ENCODE measurements around the gene PNMA5.
"Not testable (repeated sequence)": the region's sequence is repeated elsewhere in the genome, so short reads cannot be mapped to it uniquely, and the experiment has no call there.

Gene PNMA5

DNA sequence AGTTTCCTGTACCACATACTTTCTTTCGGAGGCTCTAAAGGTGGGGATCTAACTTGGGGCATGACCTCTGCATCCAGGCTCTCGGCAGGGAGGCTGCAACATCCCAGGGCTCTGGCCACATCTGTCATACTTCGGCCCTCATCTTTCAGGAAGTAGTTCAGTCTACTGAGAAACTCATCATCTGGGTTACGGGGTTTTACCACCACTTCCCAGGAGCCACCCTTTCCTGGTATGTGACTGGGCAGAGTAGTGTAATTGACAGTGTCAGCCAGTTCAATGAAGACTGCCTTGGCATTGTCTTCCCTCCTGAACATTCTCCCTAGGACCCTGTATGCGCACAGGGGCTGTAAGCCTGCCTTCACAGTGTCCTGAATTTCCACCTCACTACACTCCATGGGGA lies 2.8 kb downstream of the PNMA5 start:
- CTCF ChIA-PET: no interaction called here
- POLR2A ChIA-PET: no interaction called here
- Histone ChIP-seq H3K4me3 (ENCODE audit: control insufficient read depth in 1 of 7, extremely low read depth in 1 of 7, insufficient read depth in 4 of 7, low read depth in 2 of 7, low read length in 6 of 7) (no peak overlapping the region), H3K27ac (ENCODE audit: insufficient read depth in 1 of 2, low read depth in 1 of 2, low read length in 2 of 2, poor library complexity in 1 of 2, severe bottlenecking in 2 of 2) (no peak overlapping the region), H3K27me3 (replicated peaks in 2 of 5; ENCODE audit: control insufficient read depth in 4 of 5, insufficient read depth in 5 of 5, low read length in 4 of 5) (peaks cover 0 to 9% (median 0%) of the 10 kb centered on the region in 5 experiments), H3K4me1 (ENCODE audit: control extremely low read depth in 1 of 4, control insufficient read depth in 4 of 4, insufficient read depth in 4 of 4, low read length in 3 of 4) (no peaks in the 10 kb centered on the region), H3K36me3 (ENCODE audit: control insufficient read depth in 4 of 4, insufficient read depth in 4 of 4, low read length in 3 of 4) (no peaks in the 10 kb centered on the region), H3K9me3 (ENCODE audit: control extremely low read depth in 1 of 5, control insufficient read depth in 4 of 5, insufficient read depth in 2 of 5, low read depth in 1 of 5, low read length in 4 of 5) (no peaks in the 10 kb centered on the region)
- DNase-seq: no peak
- 77% methylated on average over 4 of the region's 5 CpGs for WGBS (ENCODE audit: insufficient coverage)

DNA sequence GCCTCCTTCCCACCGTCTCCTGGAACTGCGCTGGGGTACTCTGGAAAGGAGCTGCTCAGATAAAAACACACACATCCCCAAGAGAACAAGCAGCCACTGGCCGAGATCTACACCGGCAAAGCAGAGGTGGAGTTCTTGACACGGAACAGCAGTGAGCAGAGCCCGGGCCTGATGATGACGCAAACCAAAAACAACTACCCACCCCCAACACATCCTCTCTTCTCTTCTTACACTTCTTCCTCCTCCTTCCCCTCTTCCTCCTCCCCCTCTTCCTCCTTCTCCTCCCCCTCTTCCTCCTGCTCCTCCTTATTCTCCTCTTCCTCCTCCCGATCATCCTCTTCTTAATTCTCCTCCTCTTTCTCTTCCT lies 4.6 kb downstream of the PNMA5 start:
- no peak overlapping the region for H3K27ac ChIP-seq (ENCODE audit: insufficient read depth in 1 of 2, low read depth in 1 of 2, low read length in 2 of 2, poor library complexity in 1 of 2, severe bottlenecking in 2 of 2)
- CTCF ChIA-PET: no interaction called here
- no peak overlapping the region for H3K4me3 ChIP-seq (ENCODE audit: control insufficient read depth in 1 of 7, extremely low read depth in 1 of 7, insufficient read depth in 4 of 7, low read depth in 2 of 7, low read length in 6 of 7)

GRCh38 chrX:152988536-152989291 lies 5.2 kb downstream of the PNMA5 start:
- ChIA-PET POLR2A (no interaction called here), CTCF (no interaction called here)
- Histone ChIP-seq H3K27me3 (replicated peaks in 2 of 5; ENCODE audit: control insufficient read depth in 4 of 5, insufficient read depth in 5 of 5, low read length in 4 of 5) (peaks cover 0 to 9% (median 0%) of the 10 kb centered on the region in 5 experiments), H3K36me3 (ENCODE audit: control insufficient read depth in 4 of 4, insufficient read depth in 4 of 4, low read length in 3 of 4) (no peaks in the 10 kb centered on the region), H3K27ac (ENCODE audit: insufficient read depth in 1 of 2, low read depth in 1 of 2, low read length in 2 of 2, poor library complexity in 1 of 2, severe bottlenecking in 2 of 2) (no peak overlapping the region), H3K4me3 (ENCODE audit: control insufficient read depth in 1 of 7, extremely low read depth in 1 of 7, insufficient read depth in 4 of 7, low read depth in 2 of 7, low read length in 6 of 7) (no peak overlapping the region), H3K9me3 (ENCODE audit: control extremely low read depth in 1 of 5, control insufficient read depth in 4 of 5, insufficient read depth in 2 of 5, low read depth in 1 of 5, low read length in 4 of 5) (no peaks in the 10 kb centered on the region), H3K4me1 (ENCODE audit: control extremely low read depth in 1 of 4, control insufficient read depth in 4 of 4, insufficient read depth in 4 of 4, low read length in 3 of 4) (no peaks in the 10 kb centered on the region)
- DNase-seq: no peak
- WGBS (ENCODE audit: insufficient coverage): 68% methylated on average over 4 of the region's 9 CpGs

More for the DNA sequence above, 4.6 kb downstream of the PNMA5 start:
- H3K4me1 ChIP-seq (ENCODE audit: control extremely low read depth in 1 of 4, control insufficient read depth in 4 of 4, insufficient read depth in 4 of 4, low read length in 3 of 4): no peaks in the 10 kb centered on the region
- H3K36me3 ChIP-seq (ENCODE audit: control insufficient read depth in 4 of 4, insufficient read depth in 4 of 4, low read length in 3 of 4): no peaks in the 10 kb centered on the region
- POLR2A ChIA-PET: no interaction called here
- WGBS (ENCODE audit: insufficient coverage): 71% methylated on average over 1 of the region's 8 CpGs
- H3K9me3 ChIP-seq (ENCODE audit: control extremely low read depth in 1 of 5, control insufficient read depth in 4 of 5, insufficient read depth in 2 of 5, low read depth in 1 of 5, low read length in 4 of 5): no peaks in the 10 kb centered on the region
- H3K27me3 ChIP-seq (replicated peaks in 2 of 5; ENCODE audit: control insufficient read depth in 4 of 5, insufficient read depth in 5 of 5, low read length in 4 of 5): peaks cover 0 to 9% (median 0%) of the 10 kb centered on the region in 5 experiments
- DNase-seq: no peak

GRCh38 chrX:152987801-152988200 lies 6.1 kb downstream of the PNMA5 start:
- Histone ChIP-seq H3K4me3 (ENCODE audit: control insufficient read depth in 1 of 7, extremely low read depth in 1 of 7, insufficient read depth in 4 of 7, low read depth in 2 of 7, low read length in 6 of 7) (no peak overlapping the region), H3K4me1 (ENCODE audit: control extremely low read depth in 1 of 4, control insufficient read depth in 4 of 4, insufficient read depth in 4 of 4, low read length in 3 of 4) (no peaks in the 10 kb centered on the region), H3K27me3 (replicated peaks in 2 of 5; ENCODE audit: control insufficient read depth in 4 of 5, insufficient read depth in 5 of 5, low read length in 4 of 5) (peaks cover 0 to 9% (median 0%) of the 10 kb centered on the region in 5 experiments), H3K9me3 (ENCODE audit: control extremely low read depth in 1 of 5, control insufficient read depth in 4 of 5, insufficient read depth in 2 of 5, low read depth in 1 of 5, low read length in 4 of 5) (no peaks in the 10 kb centered on the region), H3K27ac (ENCODE audit: insufficient read depth in 1 of 2, low read depth in 1 of 2, low read length in 2 of 2, poor library complexity in 1 of 2, severe bottlenecking in 2 of 2) (no peak overlapping the region), H3K36me3 (ENCODE audit: control insufficient read depth in 4 of 4, insufficient read depth in 4 of 4, low read length in 3 of 4) (no peaks in the 10 kb centered on the region)
- DNase-seq: no peak
- WGBS (ENCODE audit: insufficient coverage): 88% methylated on average over 3 of the region's 8 CpGs
- CTCF ChIA-PET: no interaction called here
- POLR2A ChIA-PET: no interaction called here

GRCh38 chrX:152987156-152987555 lies 6.8 kb downstream of the PNMA5 start:
- H3K4me1 ChIP-seq (ENCODE audit: control extremely low read depth in 1 of 4, control insufficient read depth in 4 of 4, insufficient read depth in 4 of 4, low read length in 3 of 4); H3K36me3 ChIP-seq (ENCODE audit: control insufficient read depth in 4 of 4, insufficient read depth in 4 of 4, low read length in 3 of 4); H3K27me3 ChIP-seq (replicated peaks in 2 of 5; ENCODE audit: control insufficient read depth in 4 of 5, insufficient read depth in 5 of 5, low read length in 4 of 5); H3K4me3 ChIP-seq (ENCODE audit: control insufficient read depth in 1 of 7, extremely low read depth in 1 of 7, insufficient read depth in 4 of 7, low read depth in 2 of 7, low read length in 6 of 7); CTCF ChIA-PET; H3K9me3 ChIP-seq (ENCODE audit: control extremely low read depth in 1 of 5, control insufficient read depth in 4 of 5, insufficient read depth in 2 of 5, low read depth in 1 of 5, low read length in 4 of 5); H3K27ac ChIP-seq (ENCODE audit: insufficient read depth in 1 of 2, low read depth in 1 of 2, low read length in 2 of 2, poor library complexity in 1 of 2, severe bottlenecking in 2 of 2); POLR2A ChIA-PET; DNase-seq: not testable (repeated sequence)
- no CpG with 5 or more reads among the region's 10 CpGs for WGBS (ENCODE audit: insufficient coverage)

- H3K27me3 ChIP-seq (replicated peaks in 2 of 5; ENCODE audit: control insufficient read depth in 4 of 5, insufficient read depth in 5 of 5, low read length in 4 of 5); H3K4me1 ChIP-seq (ENCODE audit: control extremely low read depth in 1 of 4, control insufficient read depth in 4 of 4, insufficient read depth in 4 of 4, low read length in 3 of 4); CTCF ChIA-PET; DNase-seq; H3K27ac ChIP-seq (ENCODE audit: insufficient read depth in 1 of 2, low read depth in 1 of 2, low read length in 2 of 2, poor library complexity in 1 of 2, severe bottlenecking in 2 of 2); H3K9me3 ChIP-seq (ENCODE audit: control extremely low read depth in 1 of 5, control insufficient read depth in 4 of 5, insufficient read depth in 2 of 5, low read depth in 1 of 5, low read length in 4 of 5); H3K4me3 ChIP-seq (ENCODE audit: control insufficient read depth in 1 of 7, extremely low read depth in 1 of 7, insufficient read depth in 4 of 7, low read depth in 2 of 7, low read length in 6 of 7); POLR2A ChIA-PET; H3K36me3 ChIP-seq (ENCODE audit: control insufficient read depth in 4 of 4, insufficient read depth in 4 of 4, low read length in 3 of 4): not testable (repeated sequence)
- no CpG with 5 or more reads among the region's 4 CpGs for WGBS (ENCODE audit: insufficient coverage)
Observed at GRCh38 chrX:152985383-152985782, 8.5 kb downstream of the PNMA5 start.

GRCh38 chrX:152968193-152968592 lies 25.7 kb downstream of the PNMA5 start:
- no peak overlapping the region for H3K27ac ChIP-seq (ENCODE audit: insufficient read depth in 1 of 2, low read depth in 1 of 2, low read length in 2 of 2, poor library complexity in 1 of 2, severe bottlenecking in 2 of 2)
- no peak overlapping the region for H3K4me3 ChIP-seq (ENCODE audit: control insufficient read depth in 1 of 7, extremely low read depth in 1 of 7, insufficient read depth in 4 of 7, low read depth in 2 of 7, low read length in 6 of 7)
- DNase-seq: no peak
- ChIA-PET CTCF (no interaction called here), POLR2A (no interaction called here)
- H3K4me1 ChIP-seq (ENCODE audit: control extremely low read depth in 1 of 4, control insufficient read depth in 4 of 4, insufficient read depth in 4 of 4, low read length in 3 of 4): no peaks in the 10 kb centered on the region
- peaks cover 0 to 27% (median 0%) of the 10 kb centered on the region in 4 experiments for H3K36me3 ChIP-seq (ENCODE audit: control insufficient read depth in 4 of 4, insufficient read depth in 4 of 4, low read length in 3 of 4)
- 79% methylated on average over 2 of the region's 2 CpGs for WGBS (ENCODE audit: insufficient coverage)
- no peaks in the 10 kb centered on the region for H3K9me3 ChIP-seq (ENCODE audit: control extremely low read depth in 1 of 5, control insufficient read depth in 4 of 5, insufficient read depth in 2 of 5, low read depth in 1 of 5, low read length in 4 of 5)
- H3K27me3 ChIP-seq (replicated peaks in 2 of 5; ENCODE audit: control insufficient read depth in 4 of 5, insufficient read depth in 5 of 5, low read length in 4 of 5): peaks cover 0 to 4% (median 0%) of the 10 kb centered on the region in 5 experiments

Measured in common myeloid progenitor, CD34-positive (primary cell).